SK-N-SH (cell line): Measurements from ENCODE around the gene ARHGAP10. TPM values are rescaled to one million over a fixed set of nuclear protein-coding genes. Genes with fewer than 3 reads are reported as not detected.

Experiments
- CTCF ChIA-PET: fragments of 300-600, 350-600 bp; formaldehyde crosslinking; extraction: SDS; loops from one replicate; lab custom pipeline; 2021; lab: Yijun Ruan, JAX
- POLR2A ChIA-PET: fragments of 350-600 bp; sonication (Branson Sonifier 250); formaldehyde crosslinking; extraction: SDS; loops from one replicate; lab custom pipeline; 2020; ENCODE audit warnings: antibody characterized with exemption, inconsistent platforms; lab: Yijun Ruan, JAX
- DNase-seq: peaks from one replicate; pipeline ENCODE4 v3.0.0; 2012
- H2AFZ ChIP-seq: fragments of 200-600 bp; sonication (generic); 2 replicates; pipeline ENCODE4 v1.8.1; 2016; ENCODE audit warnings: antibody characterized with exemption, mild to moderate bottlenecking, low read depth
- H3F3A ChIP-seq: fragments of 200-600 bp; sonication (generic); replicated peaks from 2 replicates; pipeline ENCODE3; 2016; ENCODE audit warnings: antibody characterized with exemption, mild to moderate bottlenecking; ENCODE audit not compliant: insufficient read depth
- H3K27ac ChIP-seq, 2 experiments: fragments of 200-500 bp in 1 of 2; fragments of 200-600 bp in 1 of 2; sonication (Bioruptor generic) in 1 of 2; sonication (generic), shearing (Covaris generic) in 1 of 2; 2 replicates each; pipeline versions ENCODE4 v1.5.1 to v1.6.1; 2014 to 2016; ENCODE audit warnings: low read depth in 2 of 2, inconsistent platforms in 1 of 2, low read length in 1 of 2, mild to moderate bottlenecking in 1 of 2, mixed read lengths in 1 of 2
- H3K27me3 ChIP-seq: fragments of 200-600 bp; sonication (generic), shearing (Covaris generic); 2 replicates; pipeline ENCODE4 v1.6.1; 2016; ENCODE audit warnings: mixed run types; ENCODE audit not compliant: insufficient read depth
- H3K36me3 ChIP-seq, 2 experiments: fragments of 200-500 bp in 1 of 2; fragments of 200-600 bp in 1 of 2; sonication (Bioruptor generic) in 1 of 2; sonication (generic) in 1 of 2; replicated peaks in 1 of 2; 2 replicates each; pipeline versions ENCODE3 to v1.5.1; 2014 to 2016; ENCODE audit warnings: low read length in 1 of 2, mild to moderate bottlenecking in 1 of 2; ENCODE audit not compliant: insufficient read depth in 2 of 2, control insufficient read depth in 1 of 2
- H3K4me1 ChIP-seq, 2 experiments: fragments of 200-500 bp in 1 of 2; fragments of 200-600 bp in 1 of 2; sonication (Bioruptor generic) in 1 of 2; sonication (generic), shearing (Covaris generic) in 1 of 2; 2 replicates each; pipeline versions ENCODE4 v1.5.1 to v1.6.1; 2014 to 2016; ENCODE audit warnings: low read depth in 1 of 2, low read length in 1 of 2, mixed run types in 1 of 2; ENCODE audit not compliant: insufficient read depth in 2 of 2, control insufficient read depth in 1 of 2
- H3K4me2 ChIP-seq: fragments of 200-600 bp; sonication (generic), shearing (Covaris generic); 2 replicates; pipeline ENCODE4 v1.6.1; 2017; ENCODE audit warnings: mixed run types
- H3K4me3 ChIP-seq, 2 experiments: fragments of 200-500 bp in 1 of 2; fragments of 200-600 bp in 1 of 2; sonication (Bioruptor generic) in 1 of 2; sonication (generic), shearing (Covaris generic) in 1 of 2; 2 replicates each; pipeline versions ENCODE4 v1.5.1 to v1.8.1; 2014 to 2016; ENCODE audit warnings: low read depth in 2 of 2, inconsistent platforms in 1 of 2, low read length in 1 of 2, mild to moderate bottlenecking in 1 of 2, mixed read lengths in 1 of 2, moderate library complexity in 1 of 2
- H3K79me2 ChIP-seq: fragments of 200-600 bp; sonication (generic); 2 replicates; pipeline ENCODE4 v1.8.1; 2017; ENCODE audit warnings: mild to moderate bottlenecking; ENCODE audit not compliant: insufficient read depth
- H3K9ac ChIP-seq: fragments of 200-600 bp; sonication (generic); 2 replicates; pipeline ENCODE4 v1.6.1; 2017; ENCODE audit warnings: mixed run types
- H3K9me2 ChIP-seq: fragments of 200-600 bp; sonication (generic); 2 replicates; pipeline ENCODE4 v1.6.1; 2017; ENCODE audit warnings: mixed run types
- H3K9me3 ChIP-seq: fragments of 200-600 bp; sonication (generic); 2 replicates; pipeline ENCODE4 v1.6.1; 2017; ENCODE audit warnings: mixed run types, mild to moderate bottlenecking, moderate library complexity
- H4K20me1 ChIP-seq: fragments of 200-600 bp; sonication (generic); 2 replicates; pipeline ENCODE4 v1.6.1; 2017; ENCODE audit warnings: mild to moderate bottlenecking, mixed run types; ENCODE audit not compliant: insufficient read depth
- CTCF ChIP-seq: fragments of 200-600 bp; sonication (generic); IDR thresholded peaks from 2 replicates; pipeline ENCODE4 v1.6.1; 2017; ENCODE audit warnings: antibody characterized with exemption, mild to moderate bottlenecking, moderate library complexity
- EP300 ChIP-seq, 2 experiments: IDR thresholded peaks; 2 replicates each; pipeline versions ENCODE4 v1.4.0 to v1.6.1; 2012; ENCODE audit warnings: borderline replicate concordance in 1 of 2, low read depth in 1 of 2, low read length in 1 of 2
- EZH2phosphoT487 ChIP-seq: fragments of 200-600 bp; sonication (generic); IDR thresholded peaks from 2 replicates; pipeline ENCODE4 v1.6.1; 2017; ENCODE audit warnings: low read depth, mixed run types, mild to moderate bottlenecking, antibody characterized with exemption, moderate library complexity, borderline replicate concordance
- FOSL2 ChIP-seq: IDR thresholded peaks from 2 replicates; pipeline ENCODE4 v1.4.0; 2012; ENCODE audit warnings: low read depth, mild to moderate bottlenecking, moderate library complexity, borderline replicate concordance
- GATA2 ChIP-seq: sonication (generic); formaldehyde crosslinking; IDR thresholded peaks from 2 replicates; pipeline ENCODE4 v1.5.0; 2020; ENCODE audit warnings: mild to moderate bottlenecking, missing genetic modification reagents
- JUND ChIP-seq: IDR thresholded peaks from 2 replicates; pipeline ENCODE4 v1.4.0; 2012
- MEF2A ChIP-seq: IDR thresholded peaks from 2 replicates; pipeline ENCODE4 v1.4.0; 2012; ENCODE audit warnings: low read depth, borderline replicate concordance
- NFIC ChIP-seq: IDR thresholded peaks from 2 replicates; pipeline ENCODE4 v1.4.0; 2012; ENCODE audit warnings: borderline replicate concordance
- RCOR1 ChIP-seq: fragments of 150-350 bp; IDR thresholded peaks from 2 replicates; pipeline ENCODE4 v1.6.1; 2017; ENCODE audit warnings: antibody characterized with exemption, low read length
- RFX5 ChIP-seq: IDR thresholded peaks from 2 replicates; pipeline ENCODE4 v1.6.1; 2012; ENCODE audit warnings: mild to moderate bottlenecking, improper control_type of control experiment, low read length
- USF1 ChIP-seq: IDR thresholded peaks from 2 replicates; pipeline ENCODE4 v1.4.0; 2012; ENCODE audit warnings: low read depth, borderline replicate concordance
- WGBS: methylation state at CpG from one replicate; pipeline ENCODE4 v1.1.6; 2017; ENCODE audit warnings: low lambda C conversion rate; 5-methylcytosine and 5-hydroxymethylcytosine counted together
- polyA plus RNA-seq, 3 experiments: library from polyadenylated mRNA; depleted of rRNA; stranded (reverse); fragments of >200 nt; gene quantifications; 2 replicates each; pipeline ENCODE4 v1.2.3, GENCODE V29; 2012
- TF ChIP-seq, protein P1 (sequence below): IDR thresholded peaks from 2 replicates; pipeline ENCODE4 v1.6.1; 2012; ENCODE audit warnings: mild to moderate bottlenecking, low read depth, low read length, moderate library complexity
- TF ChIP-seq, protein P2 (sequence below): IDR thresholded peaks from 2 replicates; pipeline ENCODE4 v1.4.0; 2012; ENCODE audit warnings: low read depth, borderline replicate concordance

Gene ARHGAP10
- polyA plus RNA-seq, 1 of the 3 experiments (the other 2 are of a cell fraction) = 15.1 TPM

GRCh38 chr4:148073349-148073748 is 341.5 kb downstream of the ARHGAP10 start:
- DNase-seq = no peak
- POLR2A ChIA-PET = no interaction called here
- no peak overlapping the region for H3K27ac ChIP-seq
- no peak for TF ChIP-seq MEF2A
- no peak for TF ChIP-seq GATA2 (CRISPR knock-in tag)
- no peak for TF ChIP-seq RFX5
- TF ChIP-seq FOSL2 = no peak
- TF ChIP-seq, protein P1, sequence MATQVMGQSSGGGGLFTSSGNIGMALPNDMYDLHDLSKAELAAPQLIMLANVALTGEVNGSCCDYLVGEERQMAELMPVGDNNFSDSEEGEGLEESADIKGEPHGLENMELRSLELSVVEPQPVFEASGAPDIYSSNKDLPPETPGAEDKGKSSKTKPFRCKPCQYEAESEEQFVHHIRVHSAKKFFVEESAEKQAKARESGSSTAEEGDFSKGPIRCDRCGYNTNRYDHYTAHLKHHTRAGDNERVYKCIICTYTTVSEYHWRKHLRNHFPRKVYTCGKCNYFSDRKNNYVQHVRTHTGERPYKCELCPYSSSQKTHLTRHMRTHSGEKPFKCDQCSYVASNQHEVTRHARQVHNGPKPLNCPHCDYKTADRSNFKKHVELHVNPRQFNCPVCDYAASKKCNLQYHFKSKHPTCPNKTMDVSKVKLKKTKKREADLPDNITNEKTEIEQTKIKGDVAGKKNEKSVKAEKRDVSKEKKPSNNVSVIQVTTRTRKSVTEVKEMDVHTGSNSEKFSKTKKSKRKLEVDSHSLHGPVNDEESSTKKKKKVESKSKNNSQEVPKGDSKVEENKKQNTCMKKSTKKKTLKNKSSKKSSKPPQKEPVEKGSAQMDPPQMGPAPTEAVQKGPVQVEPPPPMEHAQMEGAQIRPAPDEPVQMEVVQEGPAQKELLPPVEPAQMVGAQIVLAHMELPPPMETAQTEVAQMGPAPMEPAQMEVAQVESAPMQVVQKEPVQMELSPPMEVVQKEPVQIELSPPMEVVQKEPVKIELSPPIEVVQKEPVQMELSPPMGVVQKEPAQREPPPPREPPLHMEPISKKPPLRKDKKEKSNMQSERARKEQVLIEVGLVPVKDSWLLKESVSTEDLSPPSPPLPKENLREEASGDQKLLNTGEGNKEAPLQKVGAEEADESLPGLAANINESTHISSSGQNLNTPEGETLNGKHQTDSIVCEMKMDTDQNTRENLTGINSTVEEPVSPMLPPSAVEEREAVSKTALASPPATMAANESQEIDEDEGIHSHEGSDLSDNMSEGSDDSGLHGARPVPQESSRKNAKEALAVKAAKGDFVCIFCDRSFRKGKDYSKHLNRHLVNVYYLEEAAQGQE = no peak
- no peak for TF ChIP-seq EZH2phosphoT487
- no peak for TF ChIP-seq USF1
- TF ChIP-seq JUND = no peak
- TF ChIP-seq RCOR1 = no peak
- TF ChIP-seq CTCF = no peak
- TF ChIP-seq NFIC = no peak
- no peak for TF ChIP-seq EP300 (IDR thresholded peaks at IDR 0.05; ENCODE audit: borderline replicate concordance in 1 of 2, low read depth in 1 of 2, low read length in 1 of 2)
- TF ChIP-seq, protein P2, sequence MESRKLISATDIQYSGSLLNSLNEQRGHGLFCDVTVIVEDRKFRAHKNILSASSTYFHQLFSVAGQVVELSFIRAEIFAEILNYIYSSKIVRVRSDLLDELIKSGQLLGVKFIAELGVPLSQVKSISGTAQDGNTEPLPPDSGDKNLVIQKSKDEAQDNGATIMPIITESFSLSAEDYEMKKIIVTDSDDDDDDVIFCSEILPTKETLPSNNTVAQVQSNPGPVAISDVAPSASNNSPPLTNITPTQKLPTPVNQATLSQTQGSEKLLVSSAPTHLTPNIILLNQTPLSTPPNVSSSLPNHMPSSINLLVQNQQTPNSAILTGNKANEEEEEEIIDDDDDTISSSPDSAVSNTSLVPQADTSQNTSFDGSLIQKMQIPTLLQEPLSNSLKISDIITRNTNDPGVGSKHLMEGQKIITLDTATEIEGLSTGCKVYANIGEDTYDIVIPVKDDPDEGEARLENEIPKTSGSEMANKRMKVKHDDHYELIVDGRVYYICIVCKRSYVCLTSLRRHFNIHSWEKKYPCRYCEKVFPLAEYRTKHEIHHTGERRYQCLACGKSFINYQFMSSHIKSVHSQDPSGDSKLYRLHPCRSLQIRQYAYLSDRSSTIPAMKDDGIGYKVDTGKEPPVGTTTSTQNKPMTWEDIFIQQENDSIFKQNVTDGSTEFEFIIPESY = no peak
- peaks cover 10 to 14% of the 10 kb centered on the region in 2 experiments for H3K36me3 ChIP-seq
- no peak overlapping the region for H3K4me2 ChIP-seq
- no peak overlapping the region for H2AFZ ChIP-seq
- H3K4me1 ChIP-seq = peaks cover 0 to 15% of the 10 kb centered on the region in 2 experiments; a peak in 1 of 4 replicates
- H3K9me3 ChIP-seq = no peaks in the 10 kb centered on the region
- WGBS = 97% methylated on average over 6 of the region's 6 CpGs
- CTCF ChIA-PET = no interaction called here
- H3F3A ChIP-seq = no peaks in the 10 kb centered on the region
- no peaks in the 10 kb centered on the region; the same call in 1 of the 2 replicates for H3K79me2 ChIP-seq
- no peaks in the 10 kb centered on the region for H3K9me2 ChIP-seq
- no peaks in the 10 kb centered on the region for H4K20me1 ChIP-seq
- no peak overlapping the region for H3K4me3 ChIP-seq
- no peaks in the 10 kb centered on the region for H3K27me3 ChIP-seq
- no peak overlapping the region for H3K9ac ChIP-seq
